Common myeloid progenitor, CD34-positive (primary cell): Measurements from ENCODE around the gene GSAP.
A peak's percentile ranks its signal among the peaks of the same experiment; 100 is the strongest.

Source experiments
- CTCF ChIA-PET: fragments of 350-600 bp; sonication (Branson Sonifier 250); formaldehyde crosslinking; loops from one replicate; lab custom pipeline; 2021; ENCODE audit warnings: antibody characterized with exemption; lab: Charles Lee
- POLR2A ChIA-PET: fragments of 350-600 bp; sonication (Branson Sonifier 250); formaldehyde crosslinking; loops from one replicate; lab custom pipeline; 2021; ENCODE audit warnings: antibody characterized with exemption; lab: Charles Lee
- DNase-seq, 3 donors: peaks; one replicate each; pipeline versions ENCODE4 v3.0.0 to v3.0.0-alpha.2; 2013
- H3K27ac ChIP-seq, 2 experiments: 1 replicate in 1 of 2; 2 replicates in 1 of 2; pipeline ENCODE4 v1.7.0; 2013; ENCODE audit warnings: inconsistent platforms in 2 of 2, low read length in 2 of 2, mild to moderate bottlenecking in 2 of 2, low read depth in 1 of 2, moderate library complexity in 1 of 2; ENCODE audit not compliant: severe bottlenecking in 2 of 2, insufficient read depth in 1 of 2, poor library complexity in 1 of 2
- H3K27me3 ChIP-seq, 5 experiments: replicated peaks in 2 of 5; 1 replicate in 3 of 5; 2 replicates in 2 of 5; pipeline versions ENCODE4 v1.6.1 to v1.7.0; 2013; ENCODE audit warnings: low read length in 4 of 5, mild to moderate bottlenecking in 2 of 5, moderate library complexity in 2 of 5, inconsistent platforms in 1 of 5; ENCODE audit not compliant: insufficient read depth in 5 of 5, control insufficient read depth in 4 of 5
- H3K36me3 ChIP-seq, 4 experiments: 1 replicate in 2 of 4; 2 replicates in 2 of 4; pipeline versions ENCODE4 v1.6.1 to v1.7.0; 2013; ENCODE audit warnings: low read length in 3 of 4, control low read depth in 1 of 4, mild to moderate bottlenecking in 1 of 4; ENCODE audit not compliant: control insufficient read depth in 4 of 4, insufficient read depth in 4 of 4
- H3K4me1 ChIP-seq, 4 experiments: 1 replicate in 3 of 4; 2 replicates in 1 of 4; pipeline versions ENCODE4 v1.6.1 to v1.7.1; 2013; ENCODE audit warnings: low read length in 3 of 4, mild to moderate bottlenecking in 3 of 4, control low read depth in 1 of 4, inconsistent platforms in 1 of 4, moderate library complexity in 1 of 4; ENCODE audit not compliant: control insufficient read depth in 4 of 4, insufficient read depth in 4 of 4; ENCODE audit errors: control extremely low read depth in 1 of 4
- H3K4me3 ChIP-seq, 7 experiments: 1 replicate in 4 of 7; 2 replicates in 3 of 7; pipeline versions ENCODE4 v1.5.1 to v1.7.0; 2013; ENCODE audit warnings: mild to moderate bottlenecking in 7 of 7, low read length in 6 of 7, moderate library complexity in 6 of 7, inconsistent platforms in 2 of 7, low read depth in 2 of 7, control low read depth in 1 of 7; ENCODE audit not compliant: insufficient read depth in 4 of 7, control insufficient read depth in 1 of 7; ENCODE audit errors: extremely low read depth in 1 of 7
- H3K9me3 ChIP-seq, 5 experiments: 1 replicate in 4 of 5; 2 replicates in 1 of 5; pipeline versions ENCODE4 v1.6.1 to v1.7.1; 2013; ENCODE audit warnings: low read length in 4 of 5, mild to moderate bottlenecking in 2 of 5, inconsistent platforms in 1 of 5, low read depth in 1 of 5, moderate library complexity in 1 of 5; ENCODE audit not compliant: control insufficient read depth in 4 of 5, insufficient read depth in 2 of 5; ENCODE audit errors: control extremely low read depth in 1 of 5
- WGBS: methylation state at CpG from one replicate; pipeline ENCODE4 v1.1.5; 2013; ENCODE audit not compliant: insufficient coverage; 5-methylcytosine and 5-hydroxymethylcytosine counted together

The GSAP gene

DNA sequence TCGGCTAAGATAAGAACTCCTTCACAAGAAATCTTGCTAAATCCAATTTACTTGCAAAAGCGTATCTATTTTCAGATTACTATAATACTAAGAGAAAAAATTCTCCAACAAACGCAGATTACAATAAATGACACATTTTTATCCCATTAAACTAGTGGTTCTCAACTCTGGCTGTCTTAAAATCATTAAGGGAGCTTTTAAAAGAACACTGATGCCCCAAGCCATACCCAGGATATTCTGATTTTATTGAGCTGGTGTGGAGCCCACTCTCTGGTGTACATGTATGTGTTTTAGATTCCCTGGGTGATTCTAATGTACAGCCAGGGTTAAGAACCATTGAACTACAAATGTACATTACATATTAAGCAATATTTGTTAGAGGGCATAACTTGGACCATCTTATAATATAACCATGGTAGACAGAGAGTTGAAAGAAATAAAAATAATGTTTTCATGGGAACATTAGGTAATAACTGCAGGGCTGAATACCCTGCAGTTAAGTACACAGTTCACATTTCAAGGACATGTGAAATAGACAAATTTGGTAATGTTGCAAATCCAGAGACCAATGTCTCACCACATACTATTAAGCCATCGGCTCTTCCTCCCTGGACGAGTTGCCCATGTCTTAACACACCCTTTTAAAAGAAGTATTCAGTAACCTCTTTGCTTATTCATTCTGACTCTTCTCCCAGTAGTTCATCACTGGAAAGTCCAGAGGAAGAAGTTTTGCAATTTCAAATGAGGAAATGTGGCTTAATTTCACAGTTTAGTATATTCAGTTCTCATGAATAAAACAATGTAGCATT, 6.2 kb downstream of the GSAP start:
- Histone ChIP-seq H3K36me3 (no peaks in the 10 kb centered on the region), H3K4me3 (no peak overlapping the region), H3K4me1 (peaks cover 0 to 14% (median 3%) of the 10 kb centered on the region in 4 experiments), H3K9me3 (no peaks in the 10 kb centered on the region), H3K27me3 (no peaks in the 10 kb centered on the region), H3K27ac (no peak overlapping the region)
- peak in 2 of 3 donors; percentile 41 to 52 for DNase-seq
- CTCF ChIA-PET, result interaction anchor here (0.5 to 2.0 kb wide), 3 partner anchors 12 to 244 kb away, joined by 3 to 5 read pairs (median 4); no protein-coding TSS in a partner anchor
- POLR2A ChIA-PET, result no interaction called here
- 40% methylated on average over 2 of the region's 5 CpGs for WGBS

GRCh38 chr7:77409005-77409738, 7.0 kb downstream of the GSAP start:
- Histone ChIP-seq H3K4me1 (peaks cover 0 to 13% (median 3%) of the 10 kb centered on the region in 4 experiments), H3K27ac (no peak overlapping the region)
- 90% methylated on average over 2 of the region's 7 CpGs for WGBS

GRCh38 chr7:77407906-77408305, 8.2 kb downstream of the GSAP start:
- no peak overlapping the region for H3K27ac ChIP-seq
- CTCF ChIA-PET, result no interaction called here
- POLR2A ChIA-PET, result no interaction called here

More at GRCh38 chr7:77409005-77409738, 7.0 kb downstream of the GSAP start:
- Histone ChIP-seq H3K36me3 (no peaks in the 10 kb centered on the region), H3K4me3 (no peak overlapping the region), H3K9me3 (no peaks in the 10 kb centered on the region), H3K27me3 (no peaks in the 10 kb centered on the region)
- no peak for DNase-seq
- ChIA-PET POLR2A (no interaction called here), CTCF (interaction anchor here (1.3 to 2.0 kb wide), 2 partner anchors 11 to 20 kb away, joined by 4 to 5 read pairs; no protein-coding TSS in a partner anchor)

GRCh38 chr7:77406421-77406820, 9.7 kb downstream of the GSAP start:
- no peak overlapping the region for H3K27ac ChIP-seq
- no peaks in the 10 kb centered on the region for H3K27me3 ChIP-seq
- no peak for DNase-seq
- peaks cover 0 to 13% (median 3%) of the 10 kb centered on the region in 4 experiments for H3K4me1 ChIP-seq
- H3K36me3 ChIP-seq, result no peaks in the 10 kb centered on the region
- ChIA-PET POLR2A (no interaction called here), CTCF (interaction anchor here (0.9 kb wide), 2 partner anchors 9 to 11 kb away, joined by 3 read pairs; no protein-coding TSS in a partner anchor)
- no peaks in the 10 kb centered on the region for H3K9me3 ChIP-seq
- WGBS, result 94% methylated on average over 3 of the region's 4 CpGs
- no peak overlapping the region for H3K4me3 ChIP-seq

More at GRCh38 chr7:77407906-77408305, 8.2 kb downstream of the GSAP start:
- H3K4me1 ChIP-seq, result peaks cover 0 to 13% (median 3%) of the 10 kb centered on the region in 4 experiments
- H3K36me3 ChIP-seq, result no peaks in the 10 kb centered on the region
- no peaks in the 10 kb centered on the region for H3K27me3 ChIP-seq
- no peaks in the 10 kb centered on the region for H3K9me3 ChIP-seq
- H3K4me3 ChIP-seq, result no peak overlapping the region
- no peak for DNase-seq

GRCh38 chr7:77404641-77405040, 11.5 kb downstream of the GSAP start:
- POLR2A ChIA-PET, result no interaction called here
- H3K27me3 ChIP-seq, result no peaks in the 10 kb centered on the region
- H3K9me3 ChIP-seq, result no peaks in the 10 kb centered on the region
- H3K27ac ChIP-seq, result no peak overlapping the region
- no peak for DNase-seq
- CTCF ChIA-PET, result interaction anchor here (0.6 kb wide), 1 partner anchor 138 kb away, joined by 4 read pairs; no protein-coding TSS in a partner anchor
- H3K4me1 ChIP-seq, result peaks cover 0 to 19% (median 1%) of the 10 kb centered on the region in 4 experiments
- WGBS, result no CpG with 5 or more reads among the region's 2 CpGs
- peaks cover 0 to 2% (median 0%) of the 10 kb centered on the region in 4 experiments for H3K36me3 ChIP-seq
- H3K4me3 ChIP-seq, result no peak overlapping the region

DNA sequence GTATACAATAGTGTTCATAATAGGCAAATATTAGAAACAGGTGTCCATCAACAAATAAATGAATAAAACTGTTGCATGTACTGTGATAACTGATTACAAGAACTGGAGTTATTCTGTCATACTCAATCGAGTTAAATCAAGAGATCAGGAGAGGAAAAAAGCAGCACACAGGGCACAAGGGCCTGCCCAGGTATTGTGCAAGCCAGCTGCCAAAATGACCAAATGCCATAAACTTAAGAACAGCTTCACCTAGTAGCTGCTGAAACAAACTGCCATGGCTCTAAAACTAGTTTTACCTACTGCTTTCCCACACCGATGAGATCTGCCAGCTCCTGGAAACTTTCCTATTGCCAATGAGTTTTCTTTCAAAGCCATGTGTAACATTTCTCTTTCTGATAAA, 12.2 kb downstream of the GSAP start:
- H3K4me1 ChIP-seq, result peaks cover 0 to 20% (median 1%) of the 10 kb centered on the region in 4 experiments
- no peak overlapping the region for H3K27ac ChIP-seq
- POLR2A ChIA-PET, result no interaction called here
- H3K27me3 ChIP-seq, result no peaks in the 10 kb centered on the region
- H3K9me3 ChIP-seq, result no peaks in the 10 kb centered on the region
- H3K36me3 ChIP-seq, result peaks cover 0 to 2% (median 0%) of the 10 kb centered on the region in 4 experiments
- WGBS, result 90% methylated on average over 2 of the region's 2 CpGs
- CTCF ChIA-PET, result no interaction called here
- DNase-seq, result no peak
- no peak overlapping the region for H3K4me3 ChIP-seq
